HEK293 (cell line): ENCODE data around the gene ERRFI1.

Source experiments
- CTCF ChIP-seq: fragments of 450-650 bp; formaldehyde crosslinking; IDR thresholded peaks from 2 replicates; pipeline ENCODE4 v1.5.1; 2016; ENCODE audit warnings: missing biosample characterization, missing genetic modification characterization
- PRDM1 ChIP-seq: fragments of 450-650 bp; formaldehyde crosslinking; IDR thresholded peaks from 2 replicates; pipeline ENCODE4; 2016; ENCODE audit warnings: missing biosample characterization, missing genetic modification characterization
- SP2 ChIP-seq: fragments of 450-650 bp; formaldehyde crosslinking; IDR thresholded peaks from 2 replicates; pipeline ENCODE4 v1.5.1; 2016; ENCODE audit warnings: missing biosample characterization, missing genetic modification characterization
- SP7 ChIP-seq: fragments of 450-650 bp; formaldehyde crosslinking; IDR thresholded peaks from 2 replicates; pipeline ENCODE4 v1.5.1; 2016; ENCODE audit warnings: missing biosample characterization, missing genetic modification characterization
- WT1 ChIP-seq: fragments of 450-650 bp; formaldehyde crosslinking; IDR thresholded peaks from 2 replicates; pipeline ENCODE4 v1.5.1; 2016; ENCODE audit warnings: missing biosample characterization, missing genetic modification characterization
- ZNF138 ChIP-seq: fragments of 450-650 bp; formaldehyde crosslinking; IDR thresholded peaks from 2 replicates; pipeline ENCODE4 v1.5.1; 2016; ENCODE audit warnings: missing biosample characterization, missing genetic modification characterization, borderline replicate concordance
- ZNF548 ChIP-seq: fragments of 450-650 bp; formaldehyde crosslinking; IDR thresholded peaks from 2 replicates; pipeline ENCODE4 v1.5.1; 2016; ENCODE audit warnings: missing biosample characterization, missing genetic modification characterization
- ZNF549 ChIP-seq: fragments of 450-650 bp; IDR thresholded peaks from 2 replicates; pipeline ENCODE4 v1.5.1; 2018; ENCODE audit warnings: missing biosample characterization, missing genetic modification characterization, mild to moderate bottlenecking, inconsistent platforms, moderate library complexity
- ZNF639 ChIP-seq: fragments of 450-650 bp; formaldehyde crosslinking; IDR thresholded peaks from 2 replicates; pipeline ENCODE4 v1.5.1; 2016; ENCODE audit warnings: missing biosample characterization, missing genetic modification characterization
- ZNF777 ChIP-seq: fragments of 450-650 bp; formaldehyde crosslinking; IDR thresholded peaks from 2 replicates; pipeline ENCODE4 v1.5.1; 2017; ENCODE audit warnings: missing biosample characterization, missing genetic modification characterization, borderline replicate concordance

- TF ChIP-seq SP2: peak; percentile 53
- TF ChIP-seq ZNF138 (tag by site-specific recombination): no peak
- no peak for TF ChIP-seq ZNF548
- peak; percentile 6; the same call in 1 of the 2 replicates for TF ChIP-seq CTCF (tag by site-specific recombination)
- no peak for TF ChIP-seq ZNF549 (tag by site-specific recombination)
- TF ChIP-seq PRDM1 (tag by site-specific recombination): no peak
- TF ChIP-seq ZNF777 (tag by site-specific recombination): no peak
- no peak; the same call in 1 of the 2 replicates for TF ChIP-seq WT1 (tag by site-specific recombination)
- TF ChIP-seq SP7 (tag by site-specific recombination): peak; percentile 53; the same call in 1 of the 2 replicates
- TF ChIP-seq ZNF639: 0 out of 2 replicates have a peak, but pooled peaks have one; percentile 10
Measured at GRCh38 chr1:8026153-8026975, at the start of gene ERRFI1.
